K562 (cell line): Measurements from ENCODE around the gene COL23A1. TPM values are rescaled to one million over a fixed set of nuclear protein-coding genes. Genes with fewer than 3 reads are reported as not detected.

Experiments used
- ATAC-seq: fragments of 200-7000 bp; cut with Tn5 transposase; 3 replicates; pipeline ENCODE4 v1.9.1; 2020; ENCODE audit warnings: moderate library complexity
- BruUV-seq: library from RNA; stranded (reverse); fragments of 400-500 nt; replicated peaks from 2 replicates; lab custom pipeline; 2021; lab: Mats Ljungman, UMichigan
- CTCF ChIA-PET: fragments of 300-600 bp; formaldehyde crosslinking; extraction: SDS; loops from one replicate; lab custom pipeline; 2021; ENCODE audit warnings: low intra/inter-chr PET ratio; lab: Yijun Ruan, JAX
- POLR2A ChIA-PET: fragments of 300-600, 350-650 bp; sonication (Branson Sonifier 250); formaldehyde crosslinking; extraction: SDS; loops from one replicate; lab custom pipeline; 2021; ENCODE audit warnings: antibody characterized with exemption, inconsistent platforms; lab: Yijun Ruan, JAX
- DNase-seq, 4 experiments: peaks; one replicate each; pipeline versions ENCODE4 v3.0.0 to v3.0.0-alpha.2; 2011 to 2018; ENCODE audit warnings: low spot score in 3 of 4, mixed read lengths in 3 of 4; ENCODE audit errors: extremely low read depth in 1 of 4
- FAIRE-seq: peaks from 2 replicates; lab custom pipeline; 2011; peaks lifted over from hg19 to GRCh38; lab: Jason Lieb, UNC
- H2AFZ ChIP-seq: 2 replicates; pipeline ENCODE4 v1.6.0; 2011; ENCODE audit warnings: low read depth, low read length, control low read depth, inconsistent platforms
- H3K27ac ChIP-seq: fragments of 200-600 bp; 3 replicates; pipeline ENCODE4 v1.8.0; 2011; ENCODE audit warnings: low read depth, mild to moderate bottlenecking, control low read depth, inconsistent platforms, low read length, moderate library complexity, mixed read lengths; ENCODE audit errors: extremely low read depth
- H3K27me3 ChIP-seq, 2 experiments: fragments of 300-600 bp in 1 of 2; 2 replicates in 1 of 2; 3 replicates in 1 of 2; pipeline versions ENCODE4 v1.6.0 to v1.8.0; 2011; ENCODE audit warnings: inconsistent platforms in 2 of 2, low read length in 2 of 2, mild to moderate bottlenecking in 1 of 2, mixed read lengths in 1 of 2, moderate library complexity in 1 of 2; ENCODE audit not compliant: control insufficient read depth in 2 of 2, insufficient read depth in 2 of 2
- H3K36me3 ChIP-seq: fragments of 300-600 bp; 3 replicates; pipeline ENCODE4 v1.8.0; 2011; ENCODE audit warnings: mild to moderate bottlenecking, low read length, inconsistent platforms; ENCODE audit not compliant: control insufficient read depth, insufficient read depth
- H3K4me1 ChIP-seq, 2 experiments: fragments of 200-600 bp in 1 of 2; replicated peaks in 1 of 2; 2 replicates in 1 of 2; 3 replicates in 1 of 2; pipeline versions ENCODE4 v1.5.1 to v1.8.0; 2011; ENCODE audit warnings: inconsistent platforms in 2 of 2, low read length in 2 of 2, mild to moderate bottlenecking in 1 of 2, mixed read lengths in 1 of 2, moderate library complexity in 1 of 2; ENCODE audit not compliant: control insufficient read depth in 2 of 2, insufficient read depth in 2 of 2
- H3K4me2 ChIP-seq: 2 replicates; pipeline ENCODE4 v1.6.1; 2011; ENCODE audit warnings: low read length, control low read depth, inconsistent platforms, mixed read lengths; ENCODE audit not compliant: insufficient read depth
- H3K4me3 ChIP-seq: fragments of 200-600 bp; sonication (generic), shearing (Covaris generic); 2 replicates; pipeline ENCODE4 v1.5.1; 2016; ENCODE audit warnings: control low read depth, inconsistent platforms
- H3K79me2 ChIP-seq: fragments of 200-600 bp; 3 replicates; pipeline ENCODE4 v1.8.0; 2011; ENCODE audit warnings: low read length, inconsistent platforms; ENCODE audit not compliant: control insufficient read depth, insufficient read depth
- H3K9ac ChIP-seq, 2 experiments: 2 replicates each; pipeline versions ENCODE4 v1.6.0 to v1.6.1; 2011; ENCODE audit warnings: low read depth in 2 of 2, low read length in 2 of 2, control low read depth in 1 of 2, inconsistent platforms in 1 of 2, mild to moderate bottlenecking in 1 of 2, mixed read lengths in 1 of 2; ENCODE audit not compliant: insufficient read depth in 1 of 2
- H3K9me1 ChIP-seq: one replicate; pipeline ENCODE4 v1.6.0; 2011; ENCODE audit warnings: inconsistent platforms, mild to moderate bottlenecking, low read length, moderate library complexity; ENCODE audit not compliant: control insufficient read depth, insufficient read depth
- H3K9me3 ChIP-seq: replicated peaks from 2 replicates; pipeline ENCODE4 v1.5.1; 2011; ENCODE audit warnings: low read depth, low read length, inconsistent platforms; ENCODE audit not compliant: control insufficient read depth, insufficient read depth
- H4K20me1 ChIP-seq: replicated peaks from 2 replicates; pipeline ENCODE4 v1.6.1; 2011; ENCODE audit warnings: low read length, inconsistent platforms, mixed read lengths; ENCODE audit not compliant: control insufficient read depth, insufficient read depth
- GABPB1 ChIP-seq: sonication (generic); formaldehyde crosslinking; IDR thresholded peaks from 2 replicates; pipeline ENCODE4 v1.8.0; 2022; ENCODE audit warnings: mild to moderate bottlenecking, missing genetic modification reagents
- HDGF ChIP-seq: fragments of 450-650 bp; IDR thresholded peaks from 2 replicates; pipeline ENCODE4 v1.6.1; 2016
- MEIS2 ChIP-seq: fragments of 450-650 bp; IDR thresholded peaks from 2 replicates; pipeline ENCODE4 v1.6.1; 2014; ENCODE audit warnings: mild to moderate bottlenecking; ENCODE audit not compliant: partially characterized antibody
- NRF1 ChIP-seq, 2 experiments: fragments of 450-650 bp; IDR thresholded peaks in 1 of 2; conservative IDR thresholded peaks in 1 of 2; 2 replicates each; pipeline ENCODE4 v1.6.1; 2014; ENCODE audit warnings: mild to moderate bottlenecking in 2 of 2
- PHTF2 ChIP-seq: fragments of 250-450 bp; sonication (Bioruptor Pico); IDR thresholded peaks from 2 replicates; pipeline ENCODE4 v1.5.0; 2021; ENCODE audit warnings: mild to moderate bottlenecking
- POLR2A ChIP-seq: fragments of 450-650 bp; conservative IDR thresholded peaks from 2 replicates; pipeline ENCODE4 v1.6.1; 2016
- POU5F1 ChIP-seq: fragments of 150-350 bp; IDR thresholded peaks from 2 replicates; pipeline ENCODE4 v1.6.1; 2014; ENCODE audit warnings: borderline replicate concordance, low read length, low read depth, mild to moderate bottlenecking; ENCODE audit not compliant: partially characterized antibody
- RBM17 ChIP-seq: fragments of 200-400 bp; formaldehyde crosslinking; IDR thresholded peaks from 2 replicates; pipeline ENCODE4 v1.6.1; 2017; ENCODE audit warnings: low read depth, mild to moderate bottlenecking, low read length, borderline replicate concordance
- SMAD3 ChIP-seq: fragments of 450-650 bp; formaldehyde crosslinking; conservative IDR thresholded peaks from 2 replicates; pipeline ENCODE4 v1.4.0; 2020; ENCODE audit warnings: mild to moderate bottlenecking
- TEAD4 ChIP-seq, 2 experiments: sonication (generic) in 1 of 2; formaldehyde crosslinking in 1 of 2; IDR thresholded peaks; 2 replicates each; pipeline versions ENCODE4 v1.6.1 to v1.8.0; 2012 to 2022; ENCODE audit warnings: borderline replicate concordance in 1 of 2, inconsistent platforms in 1 of 2, low read length in 1 of 2, mild to moderate bottlenecking in 1 of 2, missing genetic modification reagents in 1 of 2
- U2AF2 ChIP-seq: fragments of 200-400 bp; formaldehyde crosslinking; optimal IDR thresholded peaks from 2 replicates; pipeline ENCODE3; 2017; ENCODE audit warnings: low read depth, mild to moderate bottlenecking, low read length
- XRCC4 ChIP-seq: IDR thresholded peaks from one replicate; pipeline ENCODE4 v1.6.1; 2011; ENCODE audit not compliant: insufficient read depth, insufficient read length; ENCODE audit errors: extremely low read depth
- ZNF695 ChIP-seq: fragments of 450-650 bp; formaldehyde crosslinking; IDR thresholded peaks from 2 replicates; pipeline ENCODE4 v1.4.0; 2020; ENCODE audit warnings: mild to moderate bottlenecking, moderate library complexity
- ZNF778 ChIP-seq: fragments of 450-650 bp; formaldehyde crosslinking; IDR thresholded peaks from 2 replicates; pipeline ENCODE4 v1.4.0; 2020; ENCODE audit warnings: mild to moderate bottlenecking, moderate library complexity
- WGBS: fragments of 100-300 bp; shearing (Covaris generic); methylation state at CpG from one replicate; pipeline ENCODE4 v1.1.6; 2016; ENCODE audit warnings: low coverage, mixed read lengths; ENCODE audit not compliant: insufficient coverage; ENCODE audit errors: missing lambda C conversion rate; 5-methylcytosine and 5-hydroxymethylcytosine counted together
- in situ Hi-C: fragments of 300-500 bp; cut with MboI; formaldehyde crosslinking; loops from 4 replicates; pipeline ENCODE4 v1.15.0; 2018; ENCODE audit warnings: inconsistent platforms, mixed read lengths
- intact Hi-C: fragments of 100-400 bp; cut with micrococcal nuclease; formaldehyde crosslinking; loops from 2 replicates; pipeline ENCODE4 v1.14.2; 2022
- polyA plus RNA-seq, 8 experiments: library from polyadenylated mRNA; depleted of rRNA in 4 of 8; stranded (reverse) in 5 of 8; unstranded in 3 of 8; fragments of >200 nt; fragmentation: Nextera tagmentation in 2 of 8; fragmentation: Illumina TruSeq in 1 of 8; extraction: Ambion mirVana in 2 of 8; extraction: Trizol in 1 of 8; gene quantifications; 2 replicates each; pipeline versions ENCODE4 v1.2.1 to v1.2.3, GENCODE V29; 2011 to 2014; ENCODE audit warnings: inconsistent platforms in 1 of 8, missing spikeins in 1 of 8
- total RNA-seq, 7 experiments: library from RNA; depleted of rRNA in 6 of 7; stranded (reverse); fragments of >200 nt in 6 of 7; fragmentation: Illumina TruSeq in 2 of 7; extraction: Trizol in 2 of 7; gene quantifications; 2 replicates each; pipeline versions ENCODE4 v1.2.1 to v1.2.3, GENCODE V29; 2011 to 2021; ENCODE audit warnings: low replicate concordance in 1 of 7
- TF ChIP-seq, protein P1 (sequence below): fragments of 450-650 bp; IDR thresholded peaks from 2 replicates; pipeline ENCODE4 v1.6.1; 2014; ENCODE audit warnings: low read depth, mild to moderate bottlenecking, moderate library complexity, borderline replicate concordance
- TF ChIP-seq, protein P2 (sequence below): IDR thresholded peaks from 3 replicates; pipeline ENCODE4 v1.6.1; 2011; ENCODE audit warnings: borderline replicate concordance, mild to moderate bottlenecking; ENCODE audit not compliant: insufficient read length, insufficient read depth

The COL23A1 gene
- total and polyA plus RNA-seq, 9 of the 15 experiments (the other 6 are each of a cell fraction or from before 2014, with no cell fraction given), result 0.09 TPM; not detected in 8

DNA sequence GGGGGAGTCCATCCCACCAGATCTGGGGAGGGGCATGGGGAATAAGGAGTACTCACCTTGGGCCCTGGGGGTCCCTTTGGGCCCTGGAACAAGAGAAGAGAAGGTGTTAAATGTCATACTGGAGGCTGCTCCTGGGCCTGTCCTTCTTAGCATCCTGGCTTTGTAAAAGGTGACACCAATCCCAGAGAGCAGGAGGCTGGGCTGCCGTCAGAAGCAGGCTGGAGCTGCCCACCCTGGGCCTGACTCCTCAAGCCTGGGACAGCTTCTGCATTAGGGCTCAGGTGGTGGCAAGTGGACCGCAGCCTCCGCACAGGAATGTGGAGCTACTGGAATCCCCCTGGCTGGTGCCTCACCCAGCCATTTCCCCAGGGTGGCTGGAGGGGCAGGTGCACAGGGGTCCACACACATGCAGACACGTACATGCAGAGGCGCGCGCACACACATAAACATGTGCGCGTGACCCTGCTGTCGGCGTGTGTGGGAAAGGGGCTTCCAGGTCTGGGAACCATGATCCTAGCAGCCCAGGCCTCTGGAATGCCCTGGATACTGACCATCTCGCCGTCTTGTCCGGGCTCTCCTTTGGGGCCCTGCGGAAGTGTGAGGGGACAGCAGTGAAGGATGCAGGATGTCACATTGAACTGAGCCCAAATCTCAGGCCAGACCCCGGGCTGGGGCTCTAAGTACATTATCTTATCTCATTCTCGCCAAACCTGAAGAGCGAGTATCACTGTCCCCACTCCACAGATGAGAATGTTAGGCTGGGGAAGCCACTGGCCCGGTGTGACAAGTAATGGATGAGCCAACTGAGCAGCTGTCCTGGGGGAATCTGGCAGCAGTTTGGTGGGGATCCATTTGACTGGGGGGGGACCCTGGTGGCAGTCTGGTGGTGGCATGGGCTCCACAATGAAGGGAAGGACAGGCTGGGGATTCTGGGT, 328.3 kb downstream of the COL23A1 start:
- TF ChIP-seq SMAD3 (CRISPR knock-in tag), result no peak
- no peak for TF ChIP-seq U2AF2
- no peak for TF ChIP-seq PHTF2 (CRISPR knock-in tag)
- no peak for TF ChIP-seq ZNF695
- no peak for TF ChIP-seq XRCC4
- no peak for TF ChIP-seq HDGF
- TF ChIP-seq NRF1 (conservative IDR thresholded peaks at IDR 0.05 in 1 of 2, IDR thresholded peaks at IDR 0.05 in 1 of 2), result no peak
- no peak for TF ChIP-seq POLR2A
- TF ChIP-seq GABPB1 (CRISPR knock-in tag), result no peak
- TF ChIP-seq, protein P1, sequence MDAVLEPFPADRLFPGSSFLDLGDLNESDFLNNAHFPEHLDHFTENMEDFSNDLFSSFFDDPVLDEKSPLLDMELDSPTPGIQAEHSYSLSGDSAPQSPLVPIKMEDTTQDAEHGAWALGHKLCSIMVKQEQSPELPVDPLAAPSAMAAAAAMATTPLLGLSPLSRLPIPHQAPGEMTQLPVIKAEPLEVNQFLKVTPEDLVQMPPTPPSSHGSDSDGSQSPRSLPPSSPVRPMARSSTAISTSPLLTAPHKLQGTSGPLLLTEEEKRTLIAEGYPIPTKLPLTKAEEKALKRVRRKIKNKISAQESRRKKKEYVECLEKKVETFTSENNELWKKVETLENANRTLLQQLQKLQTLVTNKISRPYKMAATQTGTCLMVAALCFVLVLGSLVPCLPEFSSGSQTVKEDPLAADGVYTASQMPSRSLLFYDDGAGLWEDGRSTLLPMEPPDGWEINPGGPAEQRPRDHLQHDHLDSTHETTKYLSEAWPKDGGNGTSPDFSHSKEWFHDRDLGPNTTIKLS, result no peak
- no peak for TF ChIP-seq MEIS2
- no peak for TF ChIP-seq TEAD4 (IDR thresholded peaks at IDR 0.05; ENCODE audit: low read length)
- TF ChIP-seq TEAD4 (CRISPR knock-in tag; IDR thresholded peaks at IDR 0.05; ENCODE audit: borderline replicate concordance), result no peak
- TF ChIP-seq, protein P2, sequence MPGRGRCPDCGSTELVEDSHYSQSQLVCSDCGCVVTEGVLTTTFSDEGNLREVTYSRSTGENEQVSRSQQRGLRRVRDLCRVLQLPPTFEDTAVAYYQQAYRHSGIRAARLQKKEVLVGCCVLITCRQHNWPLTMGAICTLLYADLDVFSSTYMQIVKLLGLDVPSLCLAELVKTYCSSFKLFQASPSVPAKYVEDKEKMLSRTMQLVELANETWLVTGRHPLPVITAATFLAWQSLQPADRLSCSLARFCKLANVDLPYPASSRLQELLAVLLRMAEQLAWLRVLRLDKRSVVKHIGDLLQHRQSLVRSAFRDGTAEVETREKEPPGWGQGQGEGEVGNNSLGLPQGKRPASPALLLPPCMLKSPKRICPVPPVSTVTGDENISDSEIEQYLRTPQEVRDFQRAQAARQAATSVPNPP, result no peak
- TF ChIP-seq RBM17, result no peak
- TF ChIP-seq ZNF778 (CRISPR knock-in tag), result no peak
- no peak for TF ChIP-seq POU5F1
- Histone ChIP-seq H3K4me1 (peaks cover 0 to 10% of the 10 kb centered on the region in 2 experiments; a peak in 2 of 5 replicates), H3K27ac (no peak overlapping the region), H3K79me2 (no peaks in the 10 kb centered on the region), H3K27me3 (peaks cover 0 to 44% of the 10 kb centered on the region in 2 experiments; a peak in 3 of 5 replicates), H3K4me2 (no peak overlapping the region), H2AFZ (no peak overlapping the region), H3K36me3 (no peaks in the 10 kb centered on the region), H4K20me1 (no peaks in the 10 kb centered on the region), H3K4me3 (no peak overlapping the region), H3K9me3 (no peaks in the 10 kb centered on the region), H3K9me1 (no peaks in the 10 kb centered on the region), H3K9ac (no peak overlapping the region)
- in situ Hi-C loops (no loop called here), intact Hi-C loops (no loop called here)
- ATAC-seq (no peak), DNase-seq (no peak), FAIRE-seq (no peak)
- 29% methylated on average over 16 of the region's 19 CpGs for WGBS
- ChIA-PET POLR2A (no interaction called here), CTCF (no interaction called here)
- no TSS peak for BruUV-seq
